NCI-H82 treated with DMSO at 0.1 percent for 48 hours (cell line): ENCODE measurements around the gene SPTBN1.

Source experiments
- DNase-seq: peaks from one replicate; lab custom pipeline; 2025; ENCODE audit not compliant: unreplicated experiment; lab: John Stamatoyannopoulos, UW

The SPTBN1 gene

DNA sequence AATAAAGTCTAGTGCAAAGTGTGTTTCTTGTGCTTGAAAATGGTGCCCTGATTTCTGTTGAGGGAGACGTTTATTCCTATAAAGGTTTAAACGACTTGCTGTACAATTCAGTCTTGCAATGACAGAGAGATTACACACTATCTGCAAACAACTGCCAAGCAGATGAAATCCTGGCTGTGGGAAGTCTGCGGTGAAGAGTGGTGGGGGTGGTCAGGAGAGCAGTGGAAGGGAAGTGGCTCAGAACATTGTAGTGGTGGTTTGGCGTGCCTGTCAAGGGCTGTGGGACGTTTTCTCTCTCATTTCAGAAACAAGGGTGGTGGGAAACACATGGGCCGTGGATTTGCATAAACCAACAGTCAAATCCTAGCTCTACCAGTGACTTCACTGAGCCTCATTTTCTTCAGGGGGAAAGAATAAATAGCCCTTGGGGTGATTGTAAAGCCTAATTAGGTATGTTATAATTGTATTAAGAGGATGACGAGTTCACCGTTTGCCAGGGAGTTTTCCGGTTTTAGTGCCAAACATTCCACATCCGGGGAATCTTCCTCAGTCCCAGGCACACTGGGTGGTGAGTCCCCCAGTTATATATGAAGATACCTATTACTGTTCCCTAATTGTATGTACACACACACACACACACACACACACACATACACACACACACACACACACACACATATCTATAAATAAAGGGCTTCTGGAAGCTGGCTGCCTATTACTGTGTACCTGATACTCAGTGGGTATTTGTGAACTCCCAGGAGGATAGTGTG, 115.0 kb downstream of the SPTBN1 start:
- peak; percentile 59 for DNase-seq

DNA sequence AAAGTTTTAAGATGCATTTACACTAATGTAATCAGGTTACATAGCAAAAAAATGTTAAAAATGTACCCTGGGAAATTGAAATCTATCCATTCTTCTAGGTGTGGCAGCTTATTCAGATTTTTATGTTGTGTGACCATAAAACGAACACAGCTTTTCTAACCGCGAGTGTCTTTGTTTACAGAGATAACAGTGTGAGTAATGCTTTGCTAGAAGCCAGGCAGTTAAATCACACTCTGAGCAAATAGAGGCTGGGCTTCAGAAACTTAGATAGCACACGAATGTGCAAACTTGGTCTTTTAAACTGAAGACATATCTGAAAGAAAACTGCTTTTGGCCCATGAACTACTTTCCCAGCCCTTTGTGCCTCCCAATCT, 116.1 kb downstream of the SPTBN1 start:
- no peak for DNase-seq

DNA sequence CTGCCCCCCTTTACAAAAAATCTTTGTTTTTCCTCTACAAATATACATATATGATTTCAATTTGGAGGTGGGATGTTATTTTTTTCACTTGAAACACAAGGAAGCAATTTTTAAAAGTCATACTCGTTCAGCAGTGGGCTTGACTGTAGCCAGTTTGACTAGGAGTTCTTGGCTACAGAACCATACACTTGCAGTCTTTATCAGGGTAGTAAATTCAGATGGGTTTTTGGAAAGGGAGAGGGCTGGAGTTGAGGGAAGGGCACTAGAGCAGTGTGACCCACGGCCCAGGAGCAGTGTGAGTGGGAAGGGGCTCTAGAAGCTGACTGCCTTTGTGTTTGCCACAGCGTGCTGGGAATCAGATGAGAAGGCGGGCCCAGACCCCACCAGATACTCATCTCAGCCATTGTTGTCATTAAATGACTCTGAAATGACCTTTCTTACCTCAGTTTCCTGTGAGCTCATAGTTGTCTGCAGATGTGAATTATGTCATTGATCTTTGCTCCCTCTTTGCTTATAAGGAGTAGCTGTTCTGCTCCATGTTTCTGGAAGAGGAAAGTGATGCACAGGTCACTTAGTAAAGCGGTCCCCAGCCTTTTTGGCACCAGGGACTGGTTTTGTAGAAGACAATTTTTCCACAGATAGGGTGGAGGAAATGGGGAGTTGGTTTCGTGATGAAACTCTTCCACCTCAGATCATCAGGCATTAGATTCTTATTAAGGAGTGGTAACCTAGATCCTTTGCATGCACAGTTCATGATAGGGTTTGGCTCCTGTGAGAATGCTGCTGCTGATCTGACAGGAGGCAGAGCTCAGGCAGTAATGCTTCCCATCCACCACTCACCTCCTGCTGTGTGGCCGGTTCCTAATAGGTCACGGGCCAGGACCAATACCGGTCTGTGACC, 116.8 kb downstream of the SPTBN1 start:
- no peak for DNase-seq

GRCh38 chr2:54573537-54573919, 117.4 kb downstream of the SPTBN1 start:
- no peak for DNase-seq

DNA sequence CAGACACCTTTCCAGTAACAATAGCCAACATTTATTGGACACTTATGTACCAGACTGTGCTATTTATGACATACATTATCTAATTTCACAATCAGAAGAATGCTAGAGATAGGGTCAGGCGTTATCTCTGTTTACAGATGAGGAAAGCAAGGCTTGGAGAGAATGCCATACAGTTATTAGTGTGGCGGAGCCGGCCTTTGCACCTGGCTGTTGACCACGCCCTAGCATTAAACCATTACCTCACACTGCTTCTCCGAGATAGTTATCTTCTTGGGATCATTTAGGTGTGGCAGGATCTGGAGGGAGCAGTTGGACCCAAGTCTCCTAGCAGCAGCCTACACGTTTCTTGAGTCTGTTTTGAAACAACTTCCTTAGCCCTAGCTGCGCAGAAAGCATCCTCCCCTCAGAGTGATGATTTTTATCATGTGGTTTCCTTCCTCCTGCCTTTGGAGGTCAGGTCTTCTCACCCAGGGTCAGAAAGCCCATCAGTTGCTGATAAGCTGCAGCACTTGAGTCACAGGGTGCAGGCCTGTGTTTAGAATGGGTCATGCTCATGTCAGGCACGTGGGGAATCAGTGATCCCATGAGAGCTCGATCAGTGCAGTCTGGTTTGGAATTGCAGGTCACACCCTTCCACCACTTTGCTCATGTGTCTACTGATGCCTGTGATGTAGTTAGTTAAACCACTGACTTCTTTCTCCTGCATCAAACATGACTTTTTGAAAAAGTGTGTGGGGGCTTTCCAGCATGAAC, 118.2 kb downstream of the SPTBN1 start:
- DNase-seq, result no peak

DNA sequence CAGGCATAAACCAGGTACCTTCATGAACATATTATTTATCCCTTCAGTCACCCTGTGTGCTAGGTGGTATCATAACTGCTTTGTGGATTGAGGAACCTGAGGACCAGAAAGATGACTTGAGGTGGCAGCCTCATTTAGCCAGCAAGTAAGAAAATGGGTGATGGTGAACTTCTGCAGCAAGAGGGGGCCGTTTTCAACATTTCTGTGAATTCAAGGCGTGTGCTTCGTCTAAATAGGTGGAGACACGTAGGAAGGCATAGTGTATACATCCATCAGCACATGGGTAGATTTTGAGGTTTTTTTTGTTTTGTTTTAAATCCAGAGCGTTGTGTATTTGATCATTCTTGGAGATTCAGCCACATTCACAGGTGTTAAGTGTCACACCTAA, 118.7 kb downstream of the SPTBN1 start:
- no peak for DNase-seq

- DNase-seq, result no peak
These were observed 119.3 kb downstream of the SPTBN1 start for GRCh38 chr2:54575379-54575888.

GRCh38 chr2:54577035-54577434, 120.9 kb downstream of the SPTBN1 start:
- DNase-seq, result no peak

GRCh38 chr2:54577944-54578647, 122.0 kb downstream of the SPTBN1 start:
- no peak for DNase-seq

GRCh38 chr2:54578648-54579045, 122.5 kb downstream of the SPTBN1 start:
- no peak for DNase-seq

DNA sequence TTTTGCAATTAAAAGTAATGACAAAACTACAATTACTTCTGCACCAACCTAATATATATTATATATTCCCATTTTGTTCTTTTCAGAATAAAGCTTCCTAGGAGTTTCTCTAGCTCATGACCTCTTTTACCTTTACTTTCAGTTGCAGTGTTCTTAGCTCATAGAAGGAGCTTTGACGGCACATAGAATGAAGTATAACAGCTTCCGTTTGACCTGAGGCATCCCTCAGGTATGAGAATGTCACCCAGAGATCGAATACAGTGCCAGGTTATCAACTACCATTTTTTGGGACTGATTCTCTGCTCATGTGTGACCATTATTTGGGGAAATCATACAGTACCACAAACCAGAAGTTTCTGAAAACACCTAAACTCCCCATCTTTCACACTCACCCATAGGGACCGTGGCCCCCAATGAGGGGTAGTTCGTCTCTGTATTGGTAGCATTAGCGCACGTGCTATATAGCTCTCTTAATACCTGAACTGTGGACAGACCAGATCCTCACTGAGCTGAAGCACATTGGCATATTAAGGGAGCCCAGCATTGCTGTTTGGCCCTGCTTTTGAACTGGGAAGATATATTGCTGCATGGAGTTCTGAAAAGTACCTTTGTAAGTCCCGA, 123.0 kb downstream of the SPTBN1 start:
- DNase-seq, result no peak

DNA sequence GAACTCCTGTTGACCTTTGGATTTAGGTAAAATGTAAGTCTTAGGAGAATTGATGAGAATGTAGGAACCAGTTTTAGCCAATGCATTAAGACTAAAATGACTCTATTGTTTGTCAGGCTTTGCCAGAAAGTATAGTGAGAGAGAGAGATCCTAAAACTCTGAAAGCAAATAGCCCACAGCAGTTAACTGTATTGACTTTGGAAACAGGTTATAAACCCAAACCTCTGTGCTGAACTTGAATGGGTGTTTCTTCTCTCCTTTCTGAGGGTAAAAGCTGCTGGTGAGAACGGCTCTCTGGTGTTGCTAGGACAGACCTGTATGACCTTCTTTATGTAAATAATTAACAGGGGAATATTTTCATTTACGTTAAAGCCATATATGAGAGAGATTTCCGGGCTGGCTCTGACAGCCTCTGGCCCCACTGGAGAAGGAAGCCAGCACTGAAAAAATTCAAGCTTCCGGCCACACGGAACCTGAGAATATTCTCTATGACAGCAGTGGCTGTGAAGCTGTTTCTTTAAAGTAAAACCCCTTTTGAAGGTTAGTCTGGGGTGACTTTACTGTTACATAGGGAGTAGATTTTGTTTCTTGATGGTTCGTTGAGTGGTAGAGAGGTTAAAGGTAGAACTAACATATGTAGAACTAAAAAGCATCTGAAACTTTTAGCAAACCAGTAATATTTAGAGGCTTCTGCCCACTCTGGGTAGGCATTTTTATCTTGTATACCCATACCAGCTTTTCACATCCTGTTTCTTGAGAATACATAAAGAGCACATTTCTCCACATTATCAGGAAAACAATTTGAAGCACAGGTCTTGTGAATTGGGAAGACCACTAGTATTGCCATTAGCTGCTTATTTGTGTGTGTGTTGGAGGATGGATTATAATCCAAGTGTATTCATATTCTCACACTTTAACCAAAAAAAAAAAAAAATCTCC, 123.8 kb downstream of the SPTBN1 start:
- no peak for DNase-seq

DNA sequence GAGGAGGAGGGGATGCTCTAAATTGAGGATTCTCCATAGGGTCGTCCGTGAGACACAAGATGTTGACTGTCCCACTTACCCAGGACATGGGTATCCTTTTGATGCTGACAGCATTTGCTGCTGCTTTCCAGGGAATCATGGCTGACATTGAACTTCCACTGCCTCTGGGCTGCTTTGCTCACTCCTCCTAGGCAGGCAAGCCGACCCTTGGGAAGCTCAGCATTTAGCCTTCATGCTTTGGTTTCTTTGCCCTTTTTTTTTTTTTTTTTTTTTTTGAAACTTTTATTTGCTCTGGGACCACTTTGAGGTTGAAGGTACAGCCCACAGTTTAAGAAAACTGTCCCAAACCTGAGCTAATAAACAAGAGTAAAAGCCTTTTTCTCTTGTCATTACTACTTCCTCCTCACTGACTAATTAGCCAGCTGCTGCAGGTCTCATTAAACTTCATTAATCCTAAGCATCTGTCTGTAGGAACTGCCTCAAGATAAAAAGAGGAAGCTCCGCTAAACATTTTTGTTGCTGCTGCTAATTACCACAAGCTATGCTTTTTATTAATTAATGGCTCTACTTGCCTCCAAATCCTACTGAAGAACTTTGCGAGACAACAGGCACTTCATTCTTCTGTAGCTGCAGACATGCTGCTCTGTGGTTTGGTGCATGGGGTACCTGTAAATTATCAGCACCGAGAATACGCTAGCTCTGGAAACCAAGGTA, 125.4 kb downstream of the SPTBN1 start:
- DNase-seq, result peak; percentile 53

DNA sequence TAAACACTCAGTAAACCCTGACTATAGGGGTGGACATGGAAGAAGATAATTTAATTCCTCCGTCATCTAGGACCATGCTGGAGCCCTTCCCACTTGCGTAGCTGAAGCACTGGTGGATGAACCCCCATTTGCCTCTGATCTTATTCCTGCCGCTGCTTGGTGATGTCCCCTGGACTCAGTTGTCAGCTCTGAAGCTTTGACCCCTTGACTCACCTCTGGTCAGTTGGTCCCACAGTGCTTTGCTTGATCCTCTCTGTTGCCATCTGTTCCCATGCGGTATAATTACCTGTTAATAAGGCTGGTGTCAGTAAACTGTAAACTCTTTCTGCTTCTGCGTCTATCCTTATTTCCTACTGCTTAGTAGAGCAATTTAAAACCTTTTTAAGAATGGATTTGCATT, 126.9 kb downstream of the SPTBN1 start:
- no peak for DNase-seq

GRCh38 chr2:54584598-54584997, 128.5 kb downstream of the SPTBN1 start:
- DNase-seq, result no peak

DNA sequence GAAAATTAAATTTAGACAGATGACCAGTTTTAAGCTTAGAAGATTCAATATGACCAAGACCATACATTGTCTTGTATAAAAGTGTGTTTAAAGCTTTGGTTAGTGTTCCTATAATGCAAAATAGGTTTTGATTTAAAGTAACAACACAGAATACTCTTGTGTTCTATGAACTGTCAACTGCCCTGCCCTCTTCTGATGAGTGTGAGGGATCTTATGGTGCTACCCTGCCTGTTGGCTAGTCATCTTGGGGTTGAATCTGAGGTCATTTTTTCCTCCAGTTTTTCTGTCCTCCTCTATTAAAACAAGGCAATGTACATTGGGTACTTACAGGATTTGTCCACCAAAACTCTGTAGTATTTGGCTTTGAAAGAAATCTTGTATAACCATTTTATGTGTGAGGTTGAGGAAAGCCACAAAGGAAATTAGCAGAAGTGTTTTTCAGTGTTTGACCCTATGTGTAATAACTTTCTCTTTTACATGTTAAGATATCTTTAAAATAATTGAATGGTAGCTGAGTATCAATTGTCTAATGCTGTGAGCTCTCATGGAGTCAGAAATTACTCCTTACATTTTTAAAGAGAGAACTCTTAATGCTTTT, 129.1 kb downstream of the SPTBN1 start:
- DNase-seq, result no peak

DNA sequence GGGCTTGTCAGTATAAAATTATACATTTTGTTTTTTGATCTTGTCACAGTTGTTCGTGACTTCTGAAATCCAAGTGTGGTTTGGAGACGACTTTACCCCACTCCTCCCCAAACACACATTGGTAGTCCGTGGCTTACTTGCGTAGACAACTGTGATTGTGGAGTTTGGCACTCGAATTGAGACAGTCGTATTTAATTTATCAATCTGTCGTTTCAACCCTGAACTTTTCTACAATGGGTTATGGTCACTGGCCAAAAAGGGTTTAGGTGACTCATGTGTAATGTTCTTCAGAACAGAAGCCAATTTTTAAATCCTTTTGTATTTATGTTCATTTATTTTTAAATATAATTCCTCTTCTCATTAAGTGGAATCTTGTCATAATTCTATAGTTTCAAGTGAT, 129.9 kb downstream of the SPTBN1 start:
- DNase-seq, result no peak

DNA sequence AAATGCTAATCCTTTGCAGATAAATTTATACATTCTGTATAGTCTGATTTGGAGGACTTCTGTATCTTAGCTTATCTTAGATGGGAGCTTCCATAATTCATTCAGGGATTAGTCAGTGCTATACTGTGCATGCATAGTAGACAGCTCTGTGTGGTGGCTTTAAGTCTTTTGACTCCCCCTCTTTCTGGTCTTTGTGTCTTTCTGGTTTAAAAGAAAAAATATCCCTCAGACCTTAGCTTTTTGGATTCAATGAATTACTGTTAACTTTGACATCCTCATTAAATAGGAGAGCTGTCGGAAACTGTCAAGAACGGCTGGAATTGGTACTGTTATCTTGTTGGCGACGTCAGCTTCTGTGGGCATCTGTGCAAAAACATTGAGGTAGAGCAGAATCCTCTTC, 130.4 kb downstream of the SPTBN1 start:
- DNase-seq, result no peak
